HL-60 (cell line): ENCODE measurements around the gene GRIN1.

Experiments
- DNase-seq, 2 experiments: peaks; one replicate each; pipeline ENCODE4 v3.0.0-alpha.2; 2010 to 2020; ENCODE audit warnings: low read depth in 1 of 2, low spot score in 1 of 2
- H3K27ac ChIP-seq: fragments of 250-450 bp; sonication (Bioruptor Pico); replicated peaks from 2 replicates; pipeline ENCODE4 v1.5.1; 2020; ENCODE audit warnings: mild to moderate bottlenecking, moderate library complexity
- H3K27me3 ChIP-seq: fragments of 250-450 bp; sonication (Bioruptor Pico); 2 replicates; pipeline ENCODE4 v1.5.1; 2021; ENCODE audit warnings: mild to moderate bottlenecking, moderate library complexity; ENCODE audit not compliant: insufficient read depth, poor library complexity, severe bottlenecking
- H3K4me3 ChIP-seq: replicated peaks from 2 replicates; pipeline ENCODE4 v1.5.1; 2011; ENCODE audit warnings: mild to moderate bottlenecking, control low read depth, low read length; ENCODE audit not compliant: insufficient read depth
- GABPA ChIP-seq: IDR thresholded peaks from 2 replicates; pipeline ENCODE4 v1.6.1; 2012; ENCODE audit warnings: low read depth
- POLR2AphosphoS5 ChIP-seq: IDR thresholded peaks from 2 replicates; pipeline ENCODE4 v1.6.1; 2012; ENCODE audit warnings: low read depth
- SPI1 ChIP-seq: IDR thresholded peaks from 2 replicates; pipeline ENCODE4 v1.6.1; 2012; ENCODE audit warnings: low read depth, mild to moderate bottlenecking, borderline replicate concordance
- TF ChIP-seq, protein P1 (sequence below): IDR thresholded peaks from one replicate; pipeline ENCODE4 v1.5.1; 2011; ENCODE audit warnings: low read length, control low read depth, inconsistent platforms; ENCODE audit not compliant: insufficient read depth
- TF ChIP-seq, protein P2 (sequence below): IDR thresholded peaks from 2 replicates; pipeline ENCODE4 v1.6.1; 2012; ENCODE audit warnings: low read depth; ENCODE audit not compliant: insufficient replicate concordance

The GRIN1 gene

DNA sequence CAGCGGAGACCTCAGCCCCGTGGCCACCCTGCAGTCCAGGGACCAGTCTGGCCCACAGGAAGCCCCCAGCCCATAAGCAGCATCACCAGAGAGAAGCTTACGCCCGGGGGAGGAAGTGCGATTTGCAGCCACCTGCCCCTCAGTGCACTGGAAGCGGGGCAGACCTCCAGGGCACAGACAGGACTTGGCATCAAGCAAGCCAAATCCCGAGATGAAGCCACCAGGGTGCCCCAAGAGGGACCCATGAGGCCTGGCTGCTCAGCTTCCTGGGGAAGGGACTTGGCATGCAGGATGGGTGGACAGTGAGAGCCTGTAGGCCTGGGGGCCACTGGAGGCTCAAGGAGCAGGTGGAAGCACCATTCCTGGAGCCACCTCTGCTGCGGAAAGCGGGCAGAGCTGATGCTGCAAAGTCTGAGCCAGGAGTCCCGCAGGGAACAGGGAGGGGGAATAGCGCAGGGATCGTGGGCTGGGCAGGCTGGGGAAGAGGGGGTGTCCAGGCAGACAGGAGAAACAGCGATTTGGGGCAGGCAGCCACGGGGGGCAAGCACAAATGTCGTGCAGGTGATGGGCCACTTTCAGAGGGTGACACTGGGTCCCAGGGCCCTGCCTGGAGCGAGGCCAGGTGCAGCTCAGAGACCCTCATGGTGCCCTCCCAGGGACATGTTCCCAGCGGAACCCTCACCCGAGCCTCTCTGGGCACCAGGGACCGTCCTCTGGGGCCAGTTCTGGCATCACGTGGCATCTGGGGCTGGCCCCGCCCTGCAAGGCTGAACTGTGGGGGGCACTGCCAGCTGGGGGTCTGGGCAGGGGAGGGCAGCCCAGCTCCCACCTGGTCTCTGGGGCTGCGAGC is 27.7 kb downstream of the GRIN1 start:
- DNase-seq: no peak
- peaks cover 41% of the 10 kb centered on the region for H3K27me3 ChIP-seq
- H3K4me3 ChIP-seq: no peak overlapping the region
- no peak overlapping the region for H3K27ac ChIP-seq
- TF ChIP-seq SPI1 (no peak), POLR2AphosphoS5 (no peak), GABPA (no peak)
- TF ChIP-seq, protein P1, sequence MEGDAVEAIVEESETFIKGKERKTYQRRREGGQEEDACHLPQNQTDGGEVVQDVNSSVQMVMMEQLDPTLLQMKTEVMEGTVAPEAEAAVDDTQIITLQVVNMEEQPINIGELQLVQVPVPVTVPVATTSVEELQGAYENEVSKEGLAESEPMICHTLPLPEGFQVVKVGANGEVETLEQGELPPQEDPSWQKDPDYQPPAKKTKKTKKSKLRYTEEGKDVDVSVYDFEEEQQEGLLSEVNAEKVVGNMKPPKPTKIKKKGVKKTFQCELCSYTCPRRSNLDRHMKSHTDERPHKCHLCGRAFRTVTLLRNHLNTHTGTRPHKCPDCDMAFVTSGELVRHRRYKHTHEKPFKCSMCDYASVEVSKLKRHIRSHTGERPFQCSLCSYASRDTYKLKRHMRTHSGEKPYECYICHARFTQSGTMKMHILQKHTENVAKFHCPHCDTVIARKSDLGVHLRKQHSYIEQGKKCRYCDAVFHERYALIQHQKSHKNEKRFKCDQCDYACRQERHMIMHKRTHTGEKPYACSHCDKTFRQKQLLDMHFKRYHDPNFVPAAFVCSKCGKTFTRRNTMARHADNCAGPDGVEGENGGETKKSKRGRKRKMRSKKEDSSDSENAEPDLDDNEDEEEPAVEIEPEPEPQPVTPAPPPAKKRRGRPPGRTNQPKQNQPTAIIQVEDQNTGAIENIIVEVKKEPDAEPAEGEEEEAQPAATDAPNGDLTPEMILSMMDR: no peak
- TF ChIP-seq, protein P2, sequence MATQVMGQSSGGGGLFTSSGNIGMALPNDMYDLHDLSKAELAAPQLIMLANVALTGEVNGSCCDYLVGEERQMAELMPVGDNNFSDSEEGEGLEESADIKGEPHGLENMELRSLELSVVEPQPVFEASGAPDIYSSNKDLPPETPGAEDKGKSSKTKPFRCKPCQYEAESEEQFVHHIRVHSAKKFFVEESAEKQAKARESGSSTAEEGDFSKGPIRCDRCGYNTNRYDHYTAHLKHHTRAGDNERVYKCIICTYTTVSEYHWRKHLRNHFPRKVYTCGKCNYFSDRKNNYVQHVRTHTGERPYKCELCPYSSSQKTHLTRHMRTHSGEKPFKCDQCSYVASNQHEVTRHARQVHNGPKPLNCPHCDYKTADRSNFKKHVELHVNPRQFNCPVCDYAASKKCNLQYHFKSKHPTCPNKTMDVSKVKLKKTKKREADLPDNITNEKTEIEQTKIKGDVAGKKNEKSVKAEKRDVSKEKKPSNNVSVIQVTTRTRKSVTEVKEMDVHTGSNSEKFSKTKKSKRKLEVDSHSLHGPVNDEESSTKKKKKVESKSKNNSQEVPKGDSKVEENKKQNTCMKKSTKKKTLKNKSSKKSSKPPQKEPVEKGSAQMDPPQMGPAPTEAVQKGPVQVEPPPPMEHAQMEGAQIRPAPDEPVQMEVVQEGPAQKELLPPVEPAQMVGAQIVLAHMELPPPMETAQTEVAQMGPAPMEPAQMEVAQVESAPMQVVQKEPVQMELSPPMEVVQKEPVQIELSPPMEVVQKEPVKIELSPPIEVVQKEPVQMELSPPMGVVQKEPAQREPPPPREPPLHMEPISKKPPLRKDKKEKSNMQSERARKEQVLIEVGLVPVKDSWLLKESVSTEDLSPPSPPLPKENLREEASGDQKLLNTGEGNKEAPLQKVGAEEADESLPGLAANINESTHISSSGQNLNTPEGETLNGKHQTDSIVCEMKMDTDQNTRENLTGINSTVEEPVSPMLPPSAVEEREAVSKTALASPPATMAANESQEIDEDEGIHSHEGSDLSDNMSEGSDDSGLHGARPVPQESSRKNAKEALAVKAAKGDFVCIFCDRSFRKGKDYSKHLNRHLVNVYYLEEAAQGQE: no peak

DNA sequence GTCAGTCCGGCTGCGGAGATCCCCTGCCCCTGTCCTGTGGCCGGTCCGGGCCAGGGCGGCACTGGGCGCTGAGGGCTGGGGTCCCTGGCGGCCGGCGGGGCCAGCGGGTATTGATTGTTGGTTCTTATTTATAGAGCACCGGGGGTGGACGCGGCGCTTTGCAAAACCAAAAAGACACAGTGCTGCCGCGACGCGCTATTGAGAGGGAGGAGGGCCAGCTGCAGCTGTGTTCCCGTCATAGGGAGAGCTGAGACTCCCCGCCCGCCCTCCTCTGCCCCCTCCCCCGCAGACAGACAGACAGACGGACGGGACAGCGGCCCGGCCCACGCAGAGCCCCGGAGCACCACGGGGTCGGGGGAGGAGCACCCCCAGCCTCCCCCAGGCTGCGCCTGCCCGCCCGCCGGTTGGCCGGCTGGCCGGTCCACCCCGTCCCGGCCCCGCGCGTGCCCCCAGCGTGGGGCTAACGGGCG is 28.4 kb downstream of the GRIN1 start:
- TF ChIP-seq GABPA (no peak), POLR2AphosphoS5 (no peak), SPI1 (no peak)
- TF ChIP-seq, protein P2: no peak
- TF ChIP-seq, protein P1: no peak
- Histone ChIP-seq H3K27me3 (peaks cover 36% of the 10 kb centered on the region), H3K27ac (no peak overlapping the region), H3K4me3 (no peak overlapping the region)
- DNase-seq: no peak

DNA sequence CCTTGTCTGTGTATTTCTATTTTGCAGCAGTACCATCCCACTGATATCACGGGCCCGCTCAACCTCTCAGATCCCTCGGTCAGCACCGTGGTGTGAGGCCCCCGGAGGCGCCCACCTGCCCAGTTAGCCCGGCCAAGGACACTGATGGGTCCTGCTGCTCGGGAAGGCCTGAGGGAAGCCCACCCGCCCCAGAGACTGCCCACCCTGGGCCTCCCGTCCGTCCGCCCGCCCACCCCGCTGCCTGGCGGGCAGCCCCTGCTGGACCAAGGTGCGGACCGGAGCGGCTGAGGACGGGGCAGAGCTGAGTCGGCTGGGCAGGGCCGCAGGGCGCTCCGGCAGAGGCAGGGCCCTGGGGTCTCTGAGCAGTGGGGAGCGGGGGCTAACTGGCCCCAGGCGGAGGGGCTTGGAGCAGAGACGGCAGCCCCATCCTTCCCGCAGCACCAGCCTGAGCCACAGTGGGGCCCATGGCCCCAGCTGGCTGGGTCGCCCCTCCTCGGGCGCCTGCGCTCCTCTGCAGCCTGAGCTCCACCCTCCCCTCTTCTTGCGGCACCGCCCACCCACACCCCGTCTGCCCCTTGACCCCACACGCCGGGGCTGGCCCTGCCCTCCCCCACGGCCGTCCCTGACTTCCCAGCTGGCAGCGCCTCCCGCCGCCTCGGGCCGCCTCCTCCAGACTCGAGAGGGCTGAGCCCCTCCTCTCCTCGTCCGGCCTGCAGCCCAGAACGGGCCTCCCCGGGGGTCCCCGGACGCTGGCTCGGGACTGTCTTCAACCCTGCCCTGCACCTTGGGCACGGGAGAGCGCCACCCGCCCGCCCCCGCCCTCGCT is 29.0 kb downstream of the GRIN1 start:
- Histone ChIP-seq H3K27me3 (peaks cover 32% of the 10 kb centered on the region), H3K4me3 (peak overlapping the region; percentile 28), H3K27ac (no peak overlapping the region)
- DNase-seq: no peak
- TF ChIP-seq GABPA (no peak), SPI1 (no peak), POLR2AphosphoS5 (no peak)
- TF ChIP-seq, protein P1: no peak
- TF ChIP-seq, protein P2: no peak
